Fibroblast of peridontal ligament (primary cell): ENCODE data around the gene HSD3B7.
"Not testable (repeated sequence)": the region's sequence is repeated elsewhere in the genome, so short reads cannot be mapped to it uniquely, and the experiment has no call there.

Experiments
- DNase-seq: peaks from one replicate; pipeline ENCODE4 v3.0.0-alpha.2; 2010; ENCODE audit errors: extremely low read depth

The HSD3B7 gene

DNA sequence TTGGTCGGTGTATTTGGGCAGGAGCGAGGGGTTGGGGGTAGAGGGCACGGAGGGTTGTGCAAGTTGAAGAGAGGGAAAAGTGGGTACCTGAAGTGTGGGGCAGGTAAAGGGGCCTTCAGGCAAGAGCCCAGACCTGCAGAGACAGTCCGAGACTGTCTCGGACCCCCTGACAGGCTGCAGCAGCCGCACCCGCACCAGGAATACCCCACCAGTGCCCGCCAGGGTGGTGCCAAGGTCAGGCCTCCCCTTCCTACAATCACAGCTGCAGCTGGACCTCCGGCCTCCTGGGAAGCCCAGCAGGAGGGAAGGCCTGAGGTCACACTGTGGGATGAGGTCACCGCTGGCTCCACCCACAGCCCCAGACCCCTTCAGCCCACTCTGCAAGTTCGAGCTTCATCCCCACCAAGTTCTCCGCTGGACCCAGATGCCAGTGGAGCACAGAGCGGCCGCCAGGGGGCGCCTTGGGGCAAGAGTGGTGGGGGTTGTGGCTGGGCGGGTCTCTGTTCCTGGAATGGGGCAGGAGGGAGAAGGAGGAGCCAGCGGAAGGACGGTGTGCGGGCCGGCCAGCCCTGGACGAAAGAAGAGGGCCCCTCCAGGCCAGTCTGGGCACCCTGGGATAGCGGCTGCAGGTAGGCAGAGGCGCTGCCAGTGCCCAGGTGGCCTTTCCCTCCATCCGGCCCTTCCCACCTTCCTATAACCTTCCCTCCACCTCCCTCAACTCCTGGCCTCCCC is at the start of gene HSD3B7:
TSS of gene HSD3B7 (plus strand) at position 539 of the 732 bp plus-strand sequence. CDS start 452 bp downstream, outside the sequence.
- peak; percentile 74 for DNase-seq

- no peak for DNase-seq
Observed at GRCh38 chr16:30937692-30938091, 47.3 kb upstream of the HSD3B7 start.

- not testable (repeated sequence) for DNase-seq
Observed at GRCh38 chr16:30939571-30939970, 45.4 kb upstream of the HSD3B7 start.

GRCh38 chr16:30941600-30942425 is 43.2 kb upstream of the HSD3B7 start:
- peak; percentile 50 for DNase-seq

GRCh38 chr16:30942426-30942806 is 42.6 kb upstream of the HSD3B7 start:
- no peak for DNase-seq

DNA sequence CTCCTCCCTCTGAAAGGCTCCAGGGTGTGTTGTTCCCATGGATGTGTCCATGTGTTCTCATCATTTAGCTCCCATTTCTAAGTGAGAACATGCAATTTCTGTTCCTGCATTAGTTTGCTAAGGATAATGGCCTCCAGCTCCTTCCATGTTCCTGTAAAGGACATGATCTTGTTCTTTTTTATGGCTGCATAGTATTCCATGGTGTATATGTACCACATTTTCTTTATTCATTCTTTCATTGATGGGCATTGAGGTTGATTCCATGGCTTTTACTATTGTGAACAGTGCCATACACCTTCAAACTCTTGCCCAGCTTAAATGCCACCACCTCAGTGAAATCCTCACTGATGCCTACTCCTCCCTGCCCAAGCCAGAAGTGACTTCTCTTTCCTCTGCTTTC is 40.7 kb upstream of the HSD3B7 start:
- DNase-seq, result no peak

DNA sequence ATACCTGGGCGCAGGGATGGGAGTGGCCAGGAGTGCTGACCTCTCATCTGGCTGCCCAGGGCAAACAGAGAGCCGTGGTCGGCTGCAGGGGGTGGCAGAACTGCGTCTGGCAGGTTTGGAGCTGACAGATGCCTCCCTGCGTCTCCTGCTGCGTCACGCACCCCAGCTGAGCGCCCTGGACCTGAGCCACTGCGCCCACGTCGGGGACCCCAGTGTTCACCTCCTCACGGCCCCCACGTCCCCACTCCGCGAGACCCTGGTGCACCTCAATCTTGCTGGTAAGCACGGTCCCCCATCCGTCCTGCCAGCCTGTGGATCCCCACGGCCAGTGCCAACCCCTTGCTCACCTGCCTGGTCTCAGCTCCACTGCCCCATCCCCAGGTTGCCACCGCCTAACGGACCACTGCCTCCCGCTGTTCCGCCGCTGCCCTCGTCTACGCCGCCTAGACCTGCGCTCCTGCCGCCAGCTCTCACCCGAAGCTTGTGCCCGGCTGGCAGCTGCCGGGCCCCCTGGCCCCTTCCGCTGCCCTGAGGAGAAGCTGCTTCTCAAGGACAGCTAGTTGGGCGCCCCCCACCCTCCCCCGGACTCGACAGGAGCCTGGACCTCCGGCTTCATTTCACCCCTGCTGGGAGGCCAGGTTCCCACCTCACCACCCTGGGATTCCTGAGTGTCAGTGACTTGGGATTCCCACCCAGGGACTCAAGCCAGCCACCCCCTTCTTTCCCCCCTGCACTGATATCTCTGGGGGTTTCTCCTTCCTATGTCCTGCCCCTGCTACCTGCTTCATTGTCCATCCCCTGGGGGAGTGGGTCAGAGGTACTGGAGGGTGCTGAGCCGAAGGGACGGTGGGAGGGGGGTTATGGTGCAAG is 38.1 kb upstream of the HSD3B7 start:
- DNase-seq, result no peak

DNA sequence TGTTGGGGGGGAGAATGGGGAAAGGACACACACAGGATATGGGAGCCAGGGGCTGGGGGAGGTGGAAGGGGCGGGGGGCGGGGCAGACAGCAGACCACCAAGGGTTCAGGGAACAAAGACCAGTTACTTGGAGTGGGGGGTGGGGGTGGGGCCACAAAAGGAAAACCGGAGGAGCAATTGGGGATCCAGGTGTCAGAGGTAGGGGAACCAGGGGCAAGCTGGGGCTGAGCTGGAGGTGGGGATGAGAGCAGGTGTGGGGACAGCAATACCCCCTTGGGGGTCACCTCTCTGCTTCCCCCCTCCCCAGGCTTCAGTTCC is 37.5 kb upstream of the HSD3B7 start:
- DNase-seq, result no peak

DNA sequence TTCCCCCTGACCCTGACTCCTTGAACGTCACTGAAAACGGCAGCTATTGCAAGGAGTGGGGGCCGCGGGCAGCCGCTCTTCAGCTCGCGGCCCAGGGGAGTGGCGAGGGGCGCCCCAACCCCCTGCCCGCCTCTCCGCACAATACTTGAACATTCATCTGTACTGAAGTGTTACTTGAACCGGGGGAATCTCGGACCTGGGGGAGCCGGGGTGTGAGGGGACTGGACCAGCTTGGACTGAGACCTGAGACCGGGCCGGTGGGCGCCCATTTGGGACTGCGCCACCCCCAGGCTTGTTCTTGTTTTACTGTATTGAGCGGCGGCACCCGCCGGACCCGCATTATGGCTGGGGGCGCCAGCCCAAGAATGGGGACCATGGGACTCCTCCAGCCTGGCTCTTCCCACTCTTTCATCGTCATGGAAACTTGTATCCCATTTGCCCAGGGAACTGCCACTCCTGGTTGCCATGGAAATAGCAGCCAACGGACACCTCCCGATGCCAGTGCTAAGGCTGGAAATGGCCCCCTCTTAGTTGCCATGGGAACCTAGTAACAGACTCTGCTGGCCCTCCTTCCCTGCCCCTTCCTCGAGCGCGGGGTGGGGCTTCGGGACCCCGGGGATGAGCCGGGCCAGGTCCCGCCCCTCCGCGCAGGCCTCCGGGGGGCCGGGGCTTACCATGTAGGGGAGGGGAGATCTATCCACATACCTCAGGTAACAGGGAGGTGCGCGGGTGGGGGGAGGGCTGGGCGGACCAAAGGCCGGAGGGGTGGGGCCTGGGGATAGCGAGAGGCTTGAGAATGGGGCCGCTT is 36.9 kb upstream of the HSD3B7 start:
- DNase-seq, result peak; percentile 99

DNA sequence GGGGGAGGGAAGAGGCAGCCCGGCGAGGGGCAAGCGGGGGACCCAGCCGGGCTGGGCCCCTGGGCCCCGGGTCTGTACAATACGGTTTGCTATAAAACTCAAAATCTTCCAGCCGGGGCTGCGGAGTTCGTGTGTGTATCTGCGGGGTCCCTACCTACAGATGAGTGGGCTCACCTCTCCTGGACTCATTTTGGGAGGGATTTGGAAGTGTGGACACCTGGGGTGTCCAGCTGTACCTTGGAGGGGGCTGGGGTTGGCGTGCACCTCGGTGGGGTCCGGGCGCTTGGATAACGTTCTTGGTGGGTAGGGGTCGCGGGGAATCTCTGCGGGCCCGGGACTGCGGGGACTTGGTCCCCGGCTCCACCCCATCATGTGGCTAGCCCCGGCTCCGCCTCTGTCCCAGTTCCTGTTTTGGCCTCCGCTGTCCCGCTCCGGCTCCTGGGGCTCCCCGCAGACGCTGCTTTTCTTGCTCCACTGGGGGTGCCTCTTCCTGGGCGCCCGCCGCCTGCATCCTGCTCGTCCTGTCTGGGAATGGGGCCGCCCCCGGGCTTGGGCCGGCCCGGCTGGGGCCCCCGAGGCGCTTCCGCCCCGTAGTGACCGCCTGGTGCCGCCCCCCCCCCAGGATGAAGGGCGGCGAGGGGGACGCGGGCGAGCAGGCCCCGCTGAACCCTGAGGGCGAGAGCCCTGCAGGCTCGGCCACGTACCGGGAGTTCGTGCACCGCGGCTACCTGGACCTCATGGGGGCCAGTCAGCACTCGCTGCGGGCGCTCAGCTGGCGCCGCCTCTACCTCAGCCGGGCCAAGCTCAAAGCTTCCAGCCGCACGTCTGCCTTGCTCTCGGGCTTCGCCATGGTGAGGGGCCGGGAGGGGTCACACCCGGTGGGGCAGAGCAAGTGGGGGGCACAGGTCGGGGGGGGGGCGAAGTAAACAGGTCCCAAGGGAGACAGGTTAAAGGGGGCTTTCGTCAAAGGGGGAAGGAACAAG is 36.0 kb upstream of the HSD3B7 start, which contains the start of gene ORAI3:
TSS of gene ORAI3 (plus strand) at position 402 of the 983 bp plus-strand sequence. CDS start at position 624, 222 bp downstream.
- DNase-seq, result peak; percentile 43

GRCh38 chr16:30949650-30950515 is 35.1 kb upstream of the HSD3B7 start:
- peak; percentile 79 for DNase-seq

DNA sequence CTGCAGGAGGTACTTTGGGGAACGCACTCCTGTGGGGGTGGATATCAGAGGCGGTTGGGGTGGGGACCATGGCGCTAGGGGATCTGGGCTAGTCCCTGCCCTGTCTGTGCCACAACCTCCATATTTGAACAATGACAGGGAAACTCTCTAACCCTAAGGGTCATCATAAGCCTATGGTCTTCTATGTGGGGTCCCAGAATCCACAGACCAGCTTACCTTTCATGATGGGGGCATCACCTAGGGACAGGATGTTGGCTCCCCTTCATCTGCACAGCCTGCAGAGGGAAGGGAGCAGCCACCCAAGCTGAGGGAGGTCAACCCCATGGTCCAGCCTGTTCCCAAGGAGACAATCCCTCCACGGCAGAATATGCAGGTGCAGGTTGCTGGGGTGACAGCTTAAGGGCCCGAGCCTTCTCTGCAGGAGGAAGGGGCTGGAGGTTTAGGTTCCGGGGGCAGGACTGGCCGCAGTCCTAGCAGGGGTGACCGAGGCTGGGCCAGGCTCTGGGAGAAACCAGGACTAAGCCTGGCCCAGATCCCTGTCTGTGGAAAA is 34.4 kb upstream of the HSD3B7 start:
- DNase-seq, result no peak

DNA sequence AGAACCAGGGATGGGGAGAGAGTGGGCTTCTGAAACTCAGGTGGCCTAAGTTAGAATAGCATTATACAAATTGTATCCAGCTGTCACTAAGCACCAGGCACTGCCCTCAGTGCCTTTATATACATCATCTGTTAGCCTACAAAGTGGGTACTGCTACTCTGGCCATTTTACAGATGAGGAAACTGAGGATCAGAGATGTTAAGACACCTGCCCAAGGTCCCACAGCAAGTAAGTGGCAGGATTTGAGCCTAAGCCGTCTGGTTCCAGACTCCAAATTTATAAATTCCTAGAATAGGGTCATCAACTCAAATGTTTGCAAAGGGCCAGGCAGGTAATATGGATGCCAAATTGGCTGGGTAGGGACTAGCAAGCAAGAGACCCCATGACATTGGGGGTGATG is 33.8 kb upstream of the HSD3B7 start:
- no peak for DNase-seq

DNA sequence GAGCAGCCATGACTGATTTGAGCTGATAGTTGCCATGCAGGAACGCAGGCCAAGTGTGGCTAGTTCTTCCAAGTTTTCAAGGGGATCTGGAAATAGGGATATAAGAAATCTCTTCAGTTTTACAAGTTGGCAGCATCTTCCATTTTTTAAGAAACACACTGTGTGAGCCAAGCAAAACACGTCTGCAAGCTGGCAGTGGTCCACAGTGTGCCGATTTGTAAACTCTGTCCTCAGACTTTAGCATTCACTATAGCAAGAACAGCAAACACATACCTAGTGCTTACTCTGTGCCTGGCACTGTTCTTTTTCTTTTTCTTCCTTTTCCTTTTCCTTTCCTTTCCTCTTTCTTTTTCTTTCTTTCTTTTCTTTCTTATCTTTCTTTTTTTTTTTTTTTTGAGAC is 33.3 kb upstream of the HSD3B7 start:
- DNase-seq, result peak; percentile 93

DNA sequence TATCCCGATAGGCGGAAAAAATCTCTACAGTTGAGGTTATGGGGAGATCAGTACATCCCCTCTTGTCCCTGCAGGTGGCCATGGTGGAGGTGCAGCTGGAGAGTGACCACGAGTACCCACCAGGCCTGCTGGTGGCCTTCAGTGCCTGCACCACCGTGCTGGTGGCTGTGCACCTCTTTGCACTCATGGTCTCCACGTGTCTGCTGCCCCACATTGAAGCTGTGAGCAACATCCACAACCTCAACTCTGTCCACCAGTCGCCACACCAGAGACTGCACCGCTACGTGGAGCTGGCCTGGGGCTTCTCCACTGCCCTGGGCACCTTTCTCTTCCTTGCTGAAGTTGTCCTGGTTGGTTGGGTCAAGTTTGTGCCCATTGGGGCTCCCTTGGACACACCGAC is 31.9 kb upstream of the HSD3B7 start:
- DNase-seq, result no peak

DNA sequence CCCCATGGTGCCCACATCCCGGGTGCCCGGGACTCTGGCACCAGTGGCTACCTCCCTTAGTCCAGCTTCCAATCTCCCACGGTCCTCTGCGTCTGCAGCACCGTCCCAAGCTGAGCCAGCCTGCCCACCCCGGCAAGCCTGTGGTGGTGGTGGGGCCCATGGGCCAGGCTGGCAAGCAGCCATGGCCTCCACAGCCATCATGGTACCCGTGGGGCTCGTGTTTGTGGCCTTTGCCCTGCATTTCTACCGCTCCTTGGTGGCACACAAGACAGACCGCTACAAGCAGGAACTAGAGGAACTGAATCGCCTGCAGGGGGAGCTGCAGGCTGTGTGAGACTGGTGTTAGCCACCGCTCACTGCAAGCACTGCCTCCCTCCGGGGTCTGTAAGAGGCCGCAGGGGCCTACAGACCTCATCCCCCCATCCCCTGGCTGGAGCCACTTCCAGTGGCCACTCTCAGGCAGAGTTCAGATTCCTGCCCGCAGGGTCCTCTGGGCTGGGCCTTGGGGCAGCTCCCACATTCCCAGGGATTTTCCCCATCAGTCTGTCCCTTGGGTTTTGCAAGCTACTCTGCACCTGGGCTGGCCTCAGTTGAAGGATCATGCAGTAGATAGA is 31.4 kb upstream of the HSD3B7 start:
- DNase-seq, result peak; percentile 60

DNA sequence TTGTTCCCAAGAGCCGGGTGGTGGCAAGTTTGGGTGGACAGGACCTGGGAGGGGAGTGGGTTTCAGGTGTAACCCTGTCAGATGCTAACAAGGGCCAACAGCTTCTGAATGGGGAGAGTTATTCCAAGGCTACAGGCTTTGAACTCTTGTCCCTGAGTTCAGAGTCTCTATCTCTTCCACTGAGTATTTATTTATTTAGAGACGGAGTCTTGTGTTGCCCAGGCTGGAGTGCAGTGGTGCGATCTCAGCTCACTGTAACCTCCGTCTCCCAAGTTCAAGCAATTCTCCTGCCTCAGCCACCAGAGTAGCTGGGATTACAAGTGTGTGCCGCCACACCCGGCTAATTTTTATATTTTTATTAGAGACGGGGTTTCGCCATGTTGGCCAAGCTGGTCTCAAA is 30.0 kb upstream of the HSD3B7 start:
- DNase-seq, result no peak
